K562 (cell line): ENCODE measurements around the gene MLLT11. TPM values are rescaled to one million over a fixed set of nuclear protein-coding genes. Genes with fewer than 3 reads are reported as not detected.
A peak's percentile ranks its signal among the peaks of the same experiment; 100 is the strongest.

ENCODE experiments used
- CREM ChIP-seq: IDR thresholded peaks from 2 replicates; pipeline ENCODE4 v1.6.1; 2014; ENCODE audit warnings: antibody characterized with exemption, low read depth
- HNRNPL ChIP-seq: fragments of 200-400 bp; formaldehyde crosslinking; IDR thresholded peaks from 2 replicates; pipeline ENCODE4 v1.6.1; 2017; ENCODE audit warnings: low read depth, mild to moderate bottlenecking, low read length
- MEF2A ChIP-seq: IDR thresholded peaks from 2 replicates; pipeline ENCODE4 v1.6.1; 2011; ENCODE audit warnings: low read depth, mild to moderate bottlenecking, low read length, moderate library complexity; ENCODE audit not compliant: control insufficient read depth
- RUNX1 ChIP-seq: sonication (generic); IDR thresholded peaks from 2 replicates; pipeline ENCODE4 v1.6.1; 2016; ENCODE audit warnings: antibody characterized with exemption, low read depth
- ZKSCAN8 ChIP-seq: fragments of 200-800 bp; sonication (Bioruptor generic); IDR thresholded peaks from 2 replicates; pipeline ENCODE4 v1.6.1; 2016; ENCODE audit warnings: missing genetic modification characterization, missing compliant biosample characterization
- ZNF143 ChIP-seq: sonication (generic); formaldehyde crosslinking; IDR thresholded peaks from 2 replicates; pipeline ENCODE4 v1.9.0; 2022; ENCODE audit warnings: mild to moderate bottlenecking, missing genetic modification reagents
- ZNF197 ChIP-seq: fragments of 200-800 bp; sonication (Bioruptor generic); IDR thresholded peaks from 2 replicates; pipeline ENCODE4 v1.6.1; 2016; ENCODE audit warnings: low read depth, missing genetic modification characterization, missing compliant biosample characterization
- polyA plus RNA-seq, 8 experiments: library from polyadenylated mRNA; depleted of rRNA in 4 of 8; stranded (reverse) in 5 of 8; unstranded in 3 of 8; fragments of >200 nt; fragmentation: Nextera tagmentation in 2 of 8; fragmentation: Illumina TruSeq in 1 of 8; extraction: Ambion mirVana in 2 of 8; extraction: Trizol in 1 of 8; gene quantifications; 2 replicates each; pipeline versions ENCODE4 v1.2.1 to v1.2.3, GENCODE V29; 2011 to 2014; ENCODE audit warnings: inconsistent platforms in 1 of 8, missing spikeins in 1 of 8
- total RNA-seq, 7 experiments: library from RNA; depleted of rRNA in 6 of 7; stranded (reverse); fragments of >200 nt in 6 of 7; fragmentation: Illumina TruSeq in 2 of 7; extraction: Trizol in 2 of 7; gene quantifications; 2 replicates each; pipeline versions ENCODE4 v1.2.1 to v1.2.3, GENCODE V29; 2011 to 2021; ENCODE audit warnings: low replicate concordance in 1 of 7
- TF ChIP-seq, protein P1 (sequence below): fragments of 250-450 bp; sonication (Bioruptor Pico); IDR thresholded peaks from 2 replicates; pipeline ENCODE4 v1.8.0; 2021; ENCODE audit warnings: borderline replicate concordance, mild to moderate bottlenecking, moderate library complexity; ENCODE audit not compliant: poor library complexity, severe bottlenecking
- TF ChIP-seq, protein P2 (sequence below): fragments of 250-450 bp; sonication (Bioruptor Pico); IDR thresholded peaks from 2 replicates; pipeline ENCODE4 v1.5.0; 2022; ENCODE audit warnings: mild to moderate bottlenecking
- TF ChIP-seq, protein P3 (sequence below): fragments of 200-600 bp; sonication (generic); IDR thresholded peaks from one replicate; pipeline ENCODE4 v1.6.1; 2012; ENCODE audit warnings: mild to moderate bottlenecking, low read depth, low read length, inconsistent platforms
- TF ChIP-seq, protein P4 (sequence below): fragments of 250-450 bp; sonication (Bioruptor Pico); IDR thresholded peaks from 2 replicates; pipeline ENCODE4 v1.5.0; 2020; ENCODE audit warnings: mild to moderate bottlenecking

The MLLT11 gene
- total and polyA plus RNA-seq, 9 of the 15 experiments (the other 6 are each of a cell fraction or from before 2014, with no cell fraction given): 12.1 to 91.0 (median 22.0) TPM

DNA sequence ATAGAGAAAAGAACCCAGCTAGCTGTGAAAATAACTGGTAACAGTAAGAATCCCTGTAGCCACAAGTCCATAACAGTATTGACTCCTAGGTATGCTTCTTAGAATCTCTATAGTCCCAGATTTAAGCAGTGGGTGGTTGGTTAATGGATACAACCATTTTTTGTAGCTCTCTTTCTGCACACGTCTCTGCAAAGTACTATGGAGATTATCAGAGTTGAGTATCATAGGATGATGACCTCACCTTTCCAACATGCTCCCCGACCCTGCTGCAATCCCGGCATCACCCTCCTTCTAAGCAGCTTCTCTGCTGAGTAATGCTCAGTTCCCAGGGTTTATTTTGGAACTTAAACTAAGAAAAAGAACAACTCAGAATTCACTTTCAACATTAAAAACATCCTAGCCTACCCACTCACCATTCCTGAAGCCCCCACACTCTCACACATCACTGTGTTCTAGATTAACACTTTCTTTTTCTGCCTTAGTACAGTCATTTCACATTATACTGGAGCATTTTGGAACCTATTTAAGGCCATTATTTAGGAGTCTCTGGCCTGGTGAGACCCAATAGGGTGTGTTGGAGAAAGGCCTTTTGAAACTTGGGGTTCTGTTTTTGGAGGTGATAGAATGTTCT is 2.7 kb downstream of the MLLT11 start (continued):
- TF ChIP-seq, protein P1, sequence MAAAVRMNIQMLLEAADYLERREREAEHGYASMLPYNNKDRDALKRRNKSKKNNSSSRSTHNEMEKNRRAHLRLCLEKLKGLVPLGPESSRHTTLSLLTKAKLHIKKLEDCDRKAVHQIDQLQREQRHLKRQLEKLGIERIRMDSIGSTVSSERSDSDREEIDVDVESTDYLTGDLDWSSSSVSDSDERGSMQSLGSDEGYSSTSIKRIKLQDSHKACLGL (CRISPR knock-in tag): no peak
- TF ChIP-seq, protein P2, sequence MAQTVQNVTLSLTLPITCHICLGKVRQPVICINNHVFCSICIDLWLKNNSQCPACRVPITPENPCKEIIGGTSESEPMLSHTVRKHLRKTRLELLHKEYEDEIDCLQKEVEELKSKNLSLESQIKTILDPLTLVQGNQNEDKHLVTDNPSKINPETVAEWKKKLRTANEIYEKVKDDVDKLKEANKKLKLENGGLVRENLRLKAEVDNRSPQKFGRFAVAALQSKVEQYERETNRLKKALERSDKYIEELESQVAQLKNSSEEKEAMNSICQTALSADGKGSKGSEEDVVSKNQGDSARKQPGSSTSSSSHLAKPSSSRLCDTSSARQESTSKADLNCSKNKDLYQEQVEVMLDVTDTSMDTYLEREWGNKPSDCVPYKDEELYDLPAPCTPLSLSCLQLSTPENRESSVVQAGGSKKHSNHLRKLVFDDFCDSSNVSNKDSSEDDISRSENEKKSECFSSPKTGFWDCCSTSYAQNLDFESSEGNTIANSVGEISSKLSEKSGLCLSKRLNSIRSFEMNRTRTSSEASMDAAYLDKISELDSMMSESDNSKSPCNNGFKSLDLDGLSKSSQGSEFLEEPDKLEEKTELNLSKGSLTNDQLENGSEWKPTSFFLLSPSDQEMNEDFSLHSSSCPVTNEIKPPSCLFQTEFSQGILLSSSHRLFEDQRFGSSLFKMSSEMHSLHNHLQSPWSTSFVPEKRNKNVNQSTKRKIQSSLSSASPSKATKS (CRISPR knock-in tag): no peak
- no peak for TF ChIP-seq ZNF197 (CRISPR knock-in tag)
- TF ChIP-seq, protein P3, sequence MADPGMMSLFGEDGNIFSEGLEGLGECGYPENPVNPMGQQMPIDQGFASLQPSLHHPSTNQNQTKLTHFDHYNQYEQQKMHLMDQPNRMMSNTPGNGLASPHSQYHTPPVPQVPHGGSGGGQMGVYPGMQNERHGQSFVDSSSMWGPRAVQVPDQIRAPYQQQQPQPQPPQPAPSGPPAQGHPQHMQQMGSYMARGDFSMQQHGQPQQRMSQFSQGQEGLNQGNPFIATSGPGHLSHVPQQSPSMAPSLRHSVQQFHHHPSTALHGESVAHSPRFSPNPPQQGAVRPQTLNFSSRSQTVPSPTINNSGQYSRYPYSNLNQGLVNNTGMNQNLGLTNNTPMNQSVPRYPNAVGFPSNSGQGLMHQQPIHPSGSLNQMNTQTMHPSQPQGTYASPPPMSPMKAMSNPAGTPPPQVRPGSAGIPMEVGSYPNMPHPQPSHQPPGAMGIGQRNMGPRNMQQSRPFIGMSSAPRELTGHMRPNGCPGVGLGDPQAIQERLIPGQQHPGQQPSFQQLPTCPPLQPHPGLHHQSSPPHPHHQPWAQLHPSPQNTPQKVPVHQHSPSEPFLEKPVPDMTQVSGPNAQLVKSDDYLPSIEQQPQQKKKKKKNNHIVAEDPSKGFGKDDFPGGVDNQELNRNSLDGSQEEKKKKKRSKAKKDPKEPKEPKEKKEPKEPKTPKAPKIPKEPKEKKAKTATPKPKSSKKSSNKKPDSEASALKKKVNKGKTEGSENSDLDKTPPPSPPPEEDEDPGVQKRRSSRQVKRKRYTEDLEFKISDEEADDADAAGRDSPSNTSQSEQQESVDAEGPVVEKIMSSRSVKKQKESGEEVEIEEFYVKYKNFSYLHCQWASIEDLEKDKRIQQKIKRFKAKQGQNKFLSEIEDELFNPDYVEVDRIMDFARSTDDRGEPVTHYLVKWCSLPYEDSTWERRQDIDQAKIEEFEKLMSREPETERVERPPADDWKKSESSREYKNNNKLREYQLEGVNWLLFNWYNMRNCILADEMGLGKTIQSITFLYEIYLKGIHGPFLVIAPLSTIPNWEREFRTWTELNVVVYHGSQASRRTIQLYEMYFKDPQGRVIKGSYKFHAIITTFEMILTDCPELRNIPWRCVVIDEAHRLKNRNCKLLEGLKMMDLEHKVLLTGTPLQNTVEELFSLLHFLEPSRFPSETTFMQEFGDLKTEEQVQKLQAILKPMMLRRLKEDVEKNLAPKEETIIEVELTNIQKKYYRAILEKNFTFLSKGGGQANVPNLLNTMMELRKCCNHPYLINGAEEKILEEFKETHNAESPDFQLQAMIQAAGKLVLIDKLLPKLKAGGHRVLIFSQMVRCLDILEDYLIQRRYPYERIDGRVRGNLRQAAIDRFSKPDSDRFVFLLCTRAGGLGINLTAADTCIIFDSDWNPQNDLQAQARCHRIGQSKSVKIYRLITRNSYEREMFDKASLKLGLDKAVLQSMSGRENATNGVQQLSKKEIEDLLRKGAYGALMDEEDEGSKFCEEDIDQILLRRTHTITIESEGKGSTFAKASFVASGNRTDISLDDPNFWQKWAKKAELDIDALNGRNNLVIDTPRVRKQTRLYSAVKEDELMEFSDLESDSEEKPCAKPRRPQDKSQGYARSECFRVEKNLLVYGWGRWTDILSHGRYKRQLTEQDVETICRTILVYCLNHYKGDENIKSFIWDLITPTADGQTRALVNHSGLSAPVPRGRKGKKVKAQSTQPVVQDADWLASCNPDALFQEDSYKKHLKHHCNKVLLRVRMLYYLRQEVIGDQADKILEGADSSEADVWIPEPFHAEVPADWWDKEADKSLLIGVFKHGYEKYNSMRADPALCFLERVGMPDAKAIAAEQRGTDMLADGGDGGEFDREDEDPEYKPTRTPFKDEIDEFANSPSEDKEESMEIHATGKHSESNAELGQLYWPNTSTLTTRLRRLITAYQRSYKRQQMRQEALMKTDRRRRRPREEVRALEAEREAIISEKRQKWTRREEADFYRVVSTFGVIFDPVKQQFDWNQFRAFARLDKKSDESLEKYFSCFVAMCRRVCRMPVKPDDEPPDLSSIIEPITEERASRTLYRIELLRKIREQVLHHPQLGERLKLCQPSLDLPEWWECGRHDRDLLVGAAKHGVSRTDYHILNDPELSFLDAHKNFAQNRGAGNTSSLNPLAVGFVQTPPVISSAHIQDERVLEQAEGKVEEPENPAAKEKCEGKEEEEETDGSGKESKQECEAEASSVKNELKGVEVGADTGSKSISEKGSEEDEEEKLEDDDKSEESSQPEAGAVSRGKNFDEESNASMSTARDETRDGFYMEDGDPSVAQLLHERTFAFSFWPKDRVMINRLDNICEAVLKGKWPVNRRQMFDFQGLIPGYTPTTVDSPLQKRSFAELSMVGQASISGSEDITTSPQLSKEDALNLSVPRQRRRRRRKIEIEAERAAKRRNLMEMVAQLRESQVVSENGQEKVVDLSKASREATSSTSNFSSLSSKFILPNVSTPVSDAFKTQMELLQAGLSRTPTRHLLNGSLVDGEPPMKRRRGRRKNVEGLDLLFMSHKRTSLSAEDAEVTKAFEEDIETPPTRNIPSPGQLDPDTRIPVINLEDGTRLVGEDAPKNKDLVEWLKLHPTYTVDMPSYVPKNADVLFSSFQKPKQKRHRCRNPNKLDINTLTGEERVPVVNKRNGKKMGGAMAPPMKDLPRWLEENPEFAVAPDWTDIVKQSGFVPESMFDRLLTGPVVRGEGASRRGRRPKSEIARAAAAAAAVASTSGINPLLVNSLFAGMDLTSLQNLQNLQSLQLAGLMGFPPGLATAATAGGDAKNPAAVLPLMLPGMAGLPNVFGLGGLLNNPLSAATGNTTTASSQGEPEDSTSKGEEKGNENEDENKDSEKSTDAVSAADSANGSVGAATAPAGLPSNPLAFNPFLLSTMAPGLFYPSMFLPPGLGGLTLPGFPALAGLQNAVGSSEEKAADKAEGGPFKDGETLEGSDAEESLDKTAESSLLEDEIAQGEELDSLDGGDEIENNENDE: no peak
- TF ChIP-seq CREM: peak; percentile 58; the same call in 1 of the 2 replicates
- no peak for TF ChIP-seq ZNF143 (CRISPR knock-in tag)
- TF ChIP-seq MEF2A: no peak
- no peak for TF ChIP-seq HNRNPL
- TF ChIP-seq, protein P4, sequence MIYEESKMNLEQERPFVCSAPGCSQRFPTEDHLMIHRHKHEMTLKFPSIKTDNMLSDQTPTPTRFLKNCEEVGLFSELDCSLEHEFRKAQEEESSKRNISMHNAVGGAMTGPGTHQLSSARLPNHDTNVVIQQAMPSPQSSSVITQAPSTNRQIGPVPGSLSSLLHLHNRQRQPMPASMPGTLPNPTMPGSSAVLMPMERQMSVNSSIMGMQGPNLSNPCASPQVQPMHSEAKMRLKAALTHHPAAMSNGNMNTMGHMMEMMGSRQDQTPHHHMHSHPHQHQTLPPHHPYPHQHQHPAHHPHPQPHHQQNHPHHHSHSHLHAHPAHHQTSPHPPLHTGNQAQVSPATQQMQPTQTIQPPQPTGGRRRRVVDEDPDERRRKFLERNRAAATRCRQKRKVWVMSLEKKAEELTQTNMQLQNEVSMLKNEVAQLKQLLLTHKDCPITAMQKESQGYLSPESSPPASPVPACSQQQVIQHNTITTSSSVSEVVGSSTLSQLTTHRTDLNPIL (CRISPR knock-in tag): no peak
- TF ChIP-seq ZKSCAN8 (CRISPR knock-in tag): no peak
- TF ChIP-seq RUNX1: no peak
